GM12873 (cell line): ENCODE data around the gene MRM2.

Experiments used
- TF ChIP-seq, protein P1 (sequence below): IDR thresholded peaks from 2 replicates; pipeline ENCODE4 v1.5.1; 2012; ENCODE audit warnings: low read depth, mild to moderate bottlenecking, moderate library complexity, low read length, control low read depth; ENCODE audit not compliant: insufficient read depth; ENCODE audit errors: missing control alignments

The MRM2 gene

DNA sequence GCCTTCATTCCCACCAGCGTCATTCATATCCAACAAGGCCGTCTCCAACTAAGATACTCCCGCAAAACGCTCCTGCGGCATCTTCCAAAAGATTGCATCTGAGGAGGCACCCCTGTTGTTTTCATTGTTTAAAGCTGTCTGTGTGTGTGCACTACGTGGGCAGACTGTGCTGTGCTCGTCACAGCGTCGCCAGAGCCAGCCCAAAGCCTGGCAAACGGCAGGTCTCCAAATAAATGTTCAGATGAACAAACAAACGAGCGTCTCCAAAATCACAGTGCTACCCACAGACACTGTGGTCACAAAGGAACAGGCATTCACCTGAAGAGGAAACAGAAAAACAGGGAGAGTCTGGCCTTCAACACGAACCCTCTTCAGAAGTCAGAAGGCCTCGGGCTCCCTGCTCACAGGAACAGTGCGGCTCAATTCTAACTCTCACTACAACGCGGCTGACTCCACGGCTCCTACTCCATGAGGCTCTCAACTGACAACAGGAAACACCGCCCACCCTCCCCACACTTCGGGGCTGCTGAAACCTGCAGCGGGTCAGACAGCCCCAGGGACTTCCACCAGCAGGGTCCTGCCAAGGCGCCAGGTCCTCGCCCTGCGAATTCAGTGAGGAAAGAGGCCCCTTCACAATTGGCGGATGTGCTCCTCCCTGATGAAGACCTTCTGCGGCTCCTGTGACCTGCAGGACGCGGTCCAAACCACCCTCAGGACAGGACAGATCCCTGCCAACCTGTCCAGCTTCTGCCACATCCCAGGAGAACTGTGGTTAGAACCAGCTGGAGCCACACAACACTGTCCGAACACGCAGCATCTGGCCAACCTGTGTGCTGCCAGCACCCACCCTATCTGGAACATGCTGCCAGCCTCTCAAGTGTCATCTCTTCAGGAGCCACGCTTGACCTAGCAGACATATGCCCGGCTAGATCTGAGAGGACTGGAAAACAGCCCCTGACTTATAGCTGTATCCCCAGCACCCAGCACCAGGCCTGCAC is 45.3 kb downstream of the MRM2 start:
- TF ChIP-seq, protein P1, sequence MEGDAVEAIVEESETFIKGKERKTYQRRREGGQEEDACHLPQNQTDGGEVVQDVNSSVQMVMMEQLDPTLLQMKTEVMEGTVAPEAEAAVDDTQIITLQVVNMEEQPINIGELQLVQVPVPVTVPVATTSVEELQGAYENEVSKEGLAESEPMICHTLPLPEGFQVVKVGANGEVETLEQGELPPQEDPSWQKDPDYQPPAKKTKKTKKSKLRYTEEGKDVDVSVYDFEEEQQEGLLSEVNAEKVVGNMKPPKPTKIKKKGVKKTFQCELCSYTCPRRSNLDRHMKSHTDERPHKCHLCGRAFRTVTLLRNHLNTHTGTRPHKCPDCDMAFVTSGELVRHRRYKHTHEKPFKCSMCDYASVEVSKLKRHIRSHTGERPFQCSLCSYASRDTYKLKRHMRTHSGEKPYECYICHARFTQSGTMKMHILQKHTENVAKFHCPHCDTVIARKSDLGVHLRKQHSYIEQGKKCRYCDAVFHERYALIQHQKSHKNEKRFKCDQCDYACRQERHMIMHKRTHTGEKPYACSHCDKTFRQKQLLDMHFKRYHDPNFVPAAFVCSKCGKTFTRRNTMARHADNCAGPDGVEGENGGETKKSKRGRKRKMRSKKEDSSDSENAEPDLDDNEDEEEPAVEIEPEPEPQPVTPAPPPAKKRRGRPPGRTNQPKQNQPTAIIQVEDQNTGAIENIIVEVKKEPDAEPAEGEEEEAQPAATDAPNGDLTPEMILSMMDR, result no peak

DNA sequence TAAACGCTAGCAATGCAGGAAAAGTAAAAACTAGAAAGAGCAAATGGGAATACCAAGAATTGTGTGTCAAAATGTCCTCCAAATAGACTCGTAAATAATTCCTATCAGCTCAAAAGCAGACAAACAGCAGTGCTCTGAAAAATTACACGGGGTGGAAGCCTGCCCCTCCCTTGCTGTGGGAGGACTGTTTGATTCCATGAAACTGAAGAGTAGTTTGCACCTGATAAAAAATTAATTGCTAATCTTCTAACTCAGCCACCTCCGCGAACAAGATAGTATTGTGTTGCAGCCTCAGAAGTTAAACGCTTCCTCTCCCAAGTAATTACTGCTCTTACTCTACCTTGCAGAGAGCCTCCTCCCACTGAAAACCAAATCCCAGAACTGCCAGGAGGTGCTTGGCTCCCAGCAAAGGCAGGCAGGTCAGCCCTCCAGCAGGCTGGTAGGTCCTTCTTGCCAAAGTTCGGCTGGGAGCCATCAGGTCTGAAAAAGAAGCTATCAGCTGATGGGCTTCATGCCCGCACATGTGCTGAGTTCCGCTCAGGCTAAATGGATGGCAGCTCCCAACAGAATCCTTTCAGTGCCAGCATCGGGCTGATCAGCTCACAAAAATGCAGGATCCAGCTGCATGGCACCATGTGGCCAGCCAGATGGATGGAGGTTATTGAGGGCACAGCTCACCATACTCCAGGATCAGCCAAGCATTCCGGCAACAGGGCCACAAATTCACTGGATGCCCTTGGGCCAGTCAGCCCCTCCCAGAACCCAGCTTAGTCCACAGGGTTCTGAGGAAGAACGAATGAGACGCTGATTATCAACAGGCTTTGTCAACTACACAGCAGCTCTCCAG is 46.4 kb downstream of the MRM2 start:
- TF ChIP-seq, protein P1, result no peak

DNA sequence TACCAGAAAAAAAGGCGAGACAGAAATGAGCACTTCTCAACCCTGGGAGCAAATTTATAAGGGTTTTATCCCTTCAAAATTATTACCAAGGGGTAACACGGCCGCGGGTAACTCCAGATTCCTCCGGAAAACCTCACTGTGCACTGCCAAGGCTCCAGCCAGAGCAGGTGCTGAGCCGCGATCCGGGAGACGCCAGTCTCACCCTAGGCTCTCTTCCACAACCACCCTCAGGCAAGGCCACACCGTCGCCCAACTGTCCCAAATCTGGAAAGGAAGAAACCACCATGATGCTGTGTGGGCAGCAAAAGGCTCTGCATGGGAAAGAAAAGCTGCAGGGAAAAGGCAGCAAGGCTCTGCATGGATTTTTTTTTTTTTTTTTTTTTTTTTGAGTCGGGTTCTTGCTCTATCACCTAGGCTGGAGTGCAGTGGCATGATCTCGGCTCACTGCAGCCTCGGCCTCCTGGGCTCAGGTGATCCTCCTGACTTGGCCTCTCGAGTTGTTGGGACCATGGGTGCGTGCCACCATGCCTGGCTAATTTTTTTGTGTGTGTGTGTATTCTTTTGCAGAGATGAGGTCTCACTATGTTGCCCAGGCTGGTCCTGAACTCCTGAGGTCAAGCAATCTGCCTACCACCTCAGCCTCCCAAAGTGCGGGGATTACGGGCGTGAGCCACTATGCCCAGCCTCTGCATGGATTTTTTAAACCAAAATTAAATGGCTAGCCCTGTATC is 48.3 kb downstream of the MRM2 start:
- TF ChIP-seq, protein P1, result no peak

DNA sequence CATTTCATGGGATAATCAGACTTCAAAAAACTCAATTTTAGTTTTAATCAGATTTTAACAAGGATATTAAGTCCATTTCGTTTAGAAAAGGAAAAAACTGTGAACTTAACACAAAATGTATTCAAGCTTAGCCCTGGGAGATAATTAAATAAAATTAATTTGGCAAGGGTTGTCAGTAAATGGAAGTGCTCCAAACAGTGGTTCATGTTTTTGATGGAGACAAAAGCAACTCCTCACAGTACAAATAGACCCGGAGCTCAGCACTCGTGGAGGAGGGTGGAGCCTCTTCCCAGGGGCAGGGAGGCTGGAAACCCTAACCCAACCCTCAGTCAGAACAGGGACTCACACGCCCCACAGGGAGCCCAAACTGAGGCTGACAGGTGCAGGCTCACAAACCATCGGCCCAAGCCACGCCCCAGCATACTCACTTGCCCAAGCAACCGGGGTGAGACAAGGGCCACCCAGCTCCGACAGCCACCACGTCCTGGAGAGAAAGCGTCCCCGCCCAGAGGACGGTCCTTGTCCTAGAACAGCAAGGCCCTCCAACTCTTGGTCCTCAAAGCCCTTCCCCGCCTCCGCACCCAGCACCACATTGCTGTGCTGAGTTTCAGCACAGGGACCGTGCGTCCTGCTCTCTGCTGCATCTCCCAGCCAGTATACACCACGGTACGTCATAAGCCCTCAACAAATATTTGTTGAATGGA is 49.0 kb downstream of the MRM2 start:
- TF ChIP-seq, protein P1, result no peak

DNA sequence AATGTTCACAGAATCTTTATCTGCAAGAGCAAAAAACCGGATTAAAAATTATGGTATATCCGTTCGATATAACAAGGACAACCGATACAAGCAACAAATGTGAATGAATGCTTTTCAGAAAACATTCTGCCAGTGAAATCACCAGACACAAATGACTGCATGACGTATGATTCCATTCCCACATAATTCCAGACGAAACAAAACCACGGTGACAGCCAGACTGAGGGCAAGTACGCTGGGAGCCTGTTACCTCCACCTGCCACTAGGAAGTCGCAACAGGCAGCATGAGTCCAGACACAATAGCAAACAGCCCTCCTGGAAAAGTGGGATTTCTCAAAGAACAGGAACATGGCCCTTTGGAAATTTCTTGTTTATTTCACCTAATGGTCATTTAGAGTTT is 51.0 kb downstream of the MRM2 start:
- TF ChIP-seq, protein P1, result no peak

DNA sequence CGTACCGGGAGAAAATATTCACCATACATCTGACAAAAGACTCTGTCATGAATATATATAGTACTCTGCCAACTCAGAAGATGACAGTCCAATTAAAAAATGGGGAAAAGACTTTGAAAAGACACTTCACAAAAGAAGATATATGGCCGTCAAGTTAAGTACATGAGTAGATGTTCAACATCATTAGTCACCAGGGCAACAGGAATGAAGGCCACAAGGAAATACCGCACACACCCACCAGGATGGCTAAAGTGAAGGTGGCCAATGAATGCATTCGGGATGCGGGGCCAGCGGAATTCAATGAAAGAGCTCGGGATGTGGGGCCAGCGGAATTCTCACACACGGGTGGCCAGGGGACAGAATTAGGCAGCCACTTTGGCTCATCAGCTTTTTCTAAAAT is 51.5 kb downstream of the MRM2 start:
- TF ChIP-seq, protein P1, result no peak
